ENCODE data around the gene DTNB. TPM values are rescaled to one million over a fixed set of nuclear protein-coding genes. Genes with fewer than 3 reads are reported as not detected.

The DTNB gene
- total RNA-seq, 4 donors from 2014 or later, result 3.9 to 8.7 (median 4.4) TPM

- H3K27ac ChIP-seq, result no peak overlapping the region
- no peaks in the 10 kb centered on the region for H3K4me1 ChIP-seq
- no peak for ATAC-seq
- WGBS, 2 donors (ENCODE audit: low coverage in 1 of 2), result 88 to 90% methylated on average over 2 of the region's 2 CpGs
- H3K4me3 ChIP-seq, result no peak overlapping the region
- H3K9me3 ChIP-seq, result no peaks in the 10 kb centered on the region
- H3K36me3 ChIP-seq, result no peaks in the 10 kb centered on the region
- no peaks in the 10 kb centered on the region for H3K27me3 ChIP-seq
- TF ChIP-seq, protein P1, sequence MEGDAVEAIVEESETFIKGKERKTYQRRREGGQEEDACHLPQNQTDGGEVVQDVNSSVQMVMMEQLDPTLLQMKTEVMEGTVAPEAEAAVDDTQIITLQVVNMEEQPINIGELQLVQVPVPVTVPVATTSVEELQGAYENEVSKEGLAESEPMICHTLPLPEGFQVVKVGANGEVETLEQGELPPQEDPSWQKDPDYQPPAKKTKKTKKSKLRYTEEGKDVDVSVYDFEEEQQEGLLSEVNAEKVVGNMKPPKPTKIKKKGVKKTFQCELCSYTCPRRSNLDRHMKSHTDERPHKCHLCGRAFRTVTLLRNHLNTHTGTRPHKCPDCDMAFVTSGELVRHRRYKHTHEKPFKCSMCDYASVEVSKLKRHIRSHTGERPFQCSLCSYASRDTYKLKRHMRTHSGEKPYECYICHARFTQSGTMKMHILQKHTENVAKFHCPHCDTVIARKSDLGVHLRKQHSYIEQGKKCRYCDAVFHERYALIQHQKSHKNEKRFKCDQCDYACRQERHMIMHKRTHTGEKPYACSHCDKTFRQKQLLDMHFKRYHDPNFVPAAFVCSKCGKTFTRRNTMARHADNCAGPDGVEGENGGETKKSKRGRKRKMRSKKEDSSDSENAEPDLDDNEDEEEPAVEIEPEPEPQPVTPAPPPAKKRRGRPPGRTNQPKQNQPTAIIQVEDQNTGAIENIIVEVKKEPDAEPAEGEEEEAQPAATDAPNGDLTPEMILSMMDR (IDR thresholded peaks at IDR 0.05), result no peak
- TF ChIP-seq POLR2A (IDR thresholded peaks at IDR 0.05), result no peak
- TF ChIP-seq POLR2AphosphoS5 (IDR thresholded peaks at IDR 0.05), result no peak
- no peak for TF ChIP-seq EP300 (IDR thresholded peaks at IDR 0.05)
These were observed 167.8 kb downstream of the DTNB start for GRCh38 chr2:25505622-25506021.

DNA sequence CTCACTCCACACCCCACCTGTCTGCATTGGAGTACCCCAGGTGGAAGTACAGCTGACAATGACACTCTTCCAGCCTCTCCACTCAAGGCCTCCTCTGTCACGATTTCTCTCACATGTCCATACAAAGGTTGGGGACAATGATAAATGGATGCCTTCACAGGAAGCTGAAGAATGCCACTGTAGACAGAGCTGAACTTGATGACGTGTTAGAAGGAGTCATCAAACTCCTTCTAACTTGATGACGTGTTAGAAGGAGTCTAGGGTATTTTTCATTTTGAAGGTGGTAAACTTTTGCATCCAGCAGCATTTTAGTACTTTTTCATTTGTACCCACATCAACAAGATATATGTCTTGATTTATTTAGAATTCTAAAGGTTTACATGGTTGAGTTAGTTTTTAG is 168.2 kb downstream of the DTNB start:
- no peak for ATAC-seq
- Histone ChIP-seq H3K36me3 (no peaks in the 10 kb centered on the region), H3K4me1 (no peaks in the 10 kb centered on the region), H3K9me3 (no peaks in the 10 kb centered on the region), H3K27ac (no peak overlapping the region), H3K4me3 (no peak overlapping the region), H3K27me3 (no peaks in the 10 kb centered on the region)
- TF ChIP-seq, protein P1 (IDR thresholded peaks at IDR 0.05), result no peak
- no peak for TF ChIP-seq POLR2A (IDR thresholded peaks at IDR 0.05)
- 67 to 73% methylated on average over 3 of the region's 3 CpGs for WGBS, 2 donors (ENCODE audit: low coverage in 1 of 2)

DNA sequence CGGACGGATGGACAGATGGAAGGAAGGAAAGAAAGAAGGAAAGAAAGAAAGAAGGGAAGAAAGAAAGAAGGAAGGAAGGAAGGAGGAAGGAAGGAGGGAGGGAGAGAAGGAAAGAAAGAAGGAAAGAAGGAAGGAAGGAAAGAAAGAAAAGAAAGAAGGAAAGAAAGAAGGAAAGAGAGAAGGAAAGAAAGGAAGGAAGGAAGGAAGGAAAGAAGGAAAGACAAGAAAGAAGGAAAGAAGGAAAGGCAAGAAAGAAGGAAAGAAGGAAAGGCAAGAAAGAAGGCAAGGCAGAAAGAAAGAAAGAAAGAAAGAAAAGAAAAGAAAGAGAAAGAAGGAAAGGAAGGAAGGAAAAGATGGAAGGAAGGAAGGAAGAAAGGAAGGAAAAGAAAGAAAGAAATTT is 169.1 kb downstream of the DTNB start:
- Histone ChIP-seq H3K27ac (no peak overlapping the region), H3K9me3 (no peaks in the 10 kb centered on the region), H3K4me3 (no peak overlapping the region), H3K27me3 (no peaks in the 10 kb centered on the region), H3K4me1 (no peaks in the 10 kb centered on the region), H3K36me3 (no peaks in the 10 kb centered on the region)
- TF ChIP-seq POLR2A (IDR thresholded peaks at IDR 0.05) (no peak), POLR2AphosphoS5 (IDR thresholded peaks at IDR 0.05) (no peak)
- TF ChIP-seq, protein P1 (IDR thresholded peaks at IDR 0.05), result no peak
- WGBS, 2 donors (ENCODE audit: low coverage in 1 of 2), result 94 to 95% methylated on average over 2 of the region's 2 CpGs
- ATAC-seq, result no peak

DNA sequence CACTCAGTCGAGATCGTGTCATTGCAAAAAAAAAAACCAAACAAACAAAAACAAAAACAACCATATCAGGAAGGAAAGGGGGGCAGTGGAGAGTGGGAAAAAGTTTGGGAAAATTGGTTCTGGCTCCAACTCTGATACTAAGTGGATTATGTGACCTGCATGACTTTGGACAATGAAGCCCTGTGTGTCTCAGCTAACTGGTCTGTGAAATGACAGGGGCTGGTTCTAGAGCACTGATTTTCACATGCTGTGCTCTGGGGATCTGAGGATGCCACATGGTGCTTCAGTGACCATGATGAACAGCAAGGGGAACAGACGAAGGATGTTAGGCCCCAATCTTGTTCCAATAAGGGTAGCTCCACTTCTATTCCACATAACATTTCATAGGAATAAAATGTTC is 174.2 kb downstream of the DTNB start:
- H3K4me1 ChIP-seq, result no peaks in the 10 kb centered on the region
- H3K27ac ChIP-seq, result no peak overlapping the region
- 95 to 100% methylated on average over 1 to 3 of the region's 3 CpGs for WGBS, 2 donors (ENCODE audit: low coverage in 1 of 2)
- no peaks in the 10 kb centered on the region for H3K27me3 ChIP-seq
- TF ChIP-seq EP300 (IDR thresholded peaks at IDR 0.05) (no peak), POLR2A (IDR thresholded peaks at IDR 0.05) (no peak), POLR2AphosphoS5 (IDR thresholded peaks at IDR 0.05) (no peak)
- TF ChIP-seq, protein P1 (IDR thresholded peaks at IDR 0.05), result no peak
- H3K9me3 ChIP-seq, result no peaks in the 10 kb centered on the region
- ATAC-seq, result no peak
- no peak overlapping the region for H3K4me3 ChIP-seq
- H3K36me3 ChIP-seq, result no peaks in the 10 kb centered on the region

DNA sequence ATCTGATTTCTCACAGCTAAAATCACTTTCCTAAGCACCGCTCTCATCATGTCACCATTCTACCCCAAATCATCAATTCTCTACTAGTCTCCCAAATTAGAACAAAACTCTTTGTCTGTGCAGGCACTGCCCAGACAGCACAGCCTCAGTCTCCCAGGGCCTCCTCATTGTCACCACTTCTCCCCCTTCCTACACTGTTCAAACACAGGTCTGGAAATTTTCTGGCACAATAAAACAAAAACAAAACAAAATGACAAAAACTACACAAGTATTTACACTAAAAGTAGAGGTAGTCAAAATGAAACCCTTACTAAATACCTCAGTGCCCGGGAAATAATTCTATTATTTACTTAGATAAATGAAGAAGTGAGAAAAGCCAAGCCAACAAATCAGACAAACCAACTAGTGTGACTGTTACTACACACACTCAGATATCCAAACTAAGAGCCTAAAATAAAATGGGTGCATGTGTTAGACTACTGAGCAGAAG is 175.4 kb downstream of the DTNB start:
- H3K36me3 ChIP-seq, result no peaks in the 10 kb centered on the region
- H3K27ac ChIP-seq, result no peak overlapping the region
- WGBS, 2 donors (ENCODE audit: low coverage in 1 of 2), result 50 to 79% methylated on average over 2 of the region's 2 CpGs
- TF ChIP-seq POLR2A (IDR thresholded peaks at IDR 0.05) (no peak), POLR2AphosphoS5 (IDR thresholded peaks at IDR 0.05) (no peak), EP300 (IDR thresholded peaks at IDR 0.05) (no peak)
- TF ChIP-seq, protein P1 (IDR thresholded peaks at IDR 0.05), result no peak
- no peak overlapping the region for H3K4me3 ChIP-seq
- H3K27me3 ChIP-seq, result no peaks in the 10 kb centered on the region
- no peak for ATAC-seq
- no peaks in the 10 kb centered on the region for H3K4me1 ChIP-seq
- no peaks in the 10 kb centered on the region for H3K9me3 ChIP-seq

All from gastroesophageal sphincter (tissue), 4 donors.